Measurements from ENCODE around the gene SPNS1. TPM values are rescaled to one million over a fixed set of nuclear protein-coding genes. Genes with fewer than 3 reads are reported as not detected.

The SPNS1 gene
- total RNA-seq, 6 experiments from 2014 or later = 36.9 to 43.0 (median 39.9) TPM

- Mint-ChIP-seq H3K4me3 (no peak overlapping the region), H3K36me3 (ENCODE audit: low read depth) (peaks cover 20% of the 10 kb centered on the region), H3K27me3 (ENCODE audit: insufficient read depth) (no peaks in the 10 kb centered on the region; the same call in 1 of the 2 replicates), H3K9me3 (peaks cover 8% of the 10 kb centered on the region), H3K27ac (no peak overlapping the region), H3K4me1 (ENCODE audit: low read depth) (peaks cover 7% of the 10 kb centered on the region; the same call in 1 of the 2 replicates)
- DNase-seq = no peak
- TF ChIP-seq CTCF (IDR thresholded peaks at IDR 0.05) = no peak
Measured at GRCh38 chr16:28986046-28986445, 11.5 kb downstream of the SPNS1 start.

GRCh38 chr16:28986492-28986891, 11.9 kb downstream of the SPNS1 start:
- peaks cover 17% of the 10 kb centered on the region for H3K36me3 Mint-ChIP-seq (ENCODE audit: low read depth)
- no peak overlapping the region for H3K4me3 Mint-ChIP-seq
- H3K27ac Mint-ChIP-seq = no peak overlapping the region
- no peaks in the 10 kb centered on the region; the same call in 1 of the 2 replicates for H3K27me3 Mint-ChIP-seq (ENCODE audit: insufficient read depth)
- H3K4me1 Mint-ChIP-seq (ENCODE audit: low read depth) = peaks cover 7% of the 10 kb centered on the region; the same call in 1 of the 2 replicates
- TF ChIP-seq CTCF (IDR thresholded peaks at IDR 0.05) = no peak
- H3K9me3 Mint-ChIP-seq = peaks cover 8% of the 10 kb centered on the region
- no peak for DNase-seq

GRCh38 chr16:28987170-28987853, 12.7 kb downstream of the SPNS1 start:
- Mint-ChIP-seq H3K4me1 (ENCODE audit: low read depth) (peaks cover 7% of the 10 kb centered on the region; the same call in 1 of the 2 replicates), H3K9me3 (peaks cover 8% of the 10 kb centered on the region), H3K36me3 (ENCODE audit: low read depth) (peaks cover 10% of the 10 kb centered on the region), H3K27me3 (ENCODE audit: insufficient read depth) (peaks cover under 1% of the 10 kb centered on the region; the same call in 1 of the 2 replicates), H3K27ac (no peak overlapping the region), H3K4me3 (no peak overlapping the region)
- DNase-seq = no peak
- TF ChIP-seq CTCF (IDR thresholded peaks at IDR 0.05) = no peak

- DNase-seq = no peak
- H3K9me3 Mint-ChIP-seq = peaks cover 8% of the 10 kb centered on the region
- peaks cover 10% of the 10 kb centered on the region for H3K36me3 Mint-ChIP-seq (ENCODE audit: low read depth)
- peaks cover 7% of the 10 kb centered on the region; the same call in 1 of the 2 replicates for H3K4me1 Mint-ChIP-seq (ENCODE audit: low read depth)
- H3K4me3 Mint-ChIP-seq = no peak overlapping the region
- H3K27me3 Mint-ChIP-seq (ENCODE audit: insufficient read depth) = peaks cover 2% of the 10 kb centered on the region; the same call in 1 of the 2 replicates
- H3K27ac Mint-ChIP-seq = no peak overlapping the region
- TF ChIP-seq CTCF (IDR thresholded peaks at IDR 0.05) = no peak
Measured at GRCh38 chr16:28989363-28989762, 14.8 kb downstream of the SPNS1 start.

- Mint-ChIP-seq H3K4me1 (ENCODE audit: low read depth) (peaks cover 7% of the 10 kb centered on the region; the same call in 1 of the 2 replicates), H3K4me3 (no peak overlapping the region), H3K9me3 (peaks cover 8% of the 10 kb centered on the region), H3K27me3 (ENCODE audit: insufficient read depth) (peaks cover 2% of the 10 kb centered on the region; the same call in 1 of the 2 replicates), H3K36me3 (ENCODE audit: low read depth) (peaks cover 10% of the 10 kb centered on the region), H3K27ac (no peak overlapping the region)
- TF ChIP-seq CTCF (IDR thresholded peaks at IDR 0.05) = no peak
- no peak for DNase-seq
Measured at GRCh38 chr16:28990375-28991040, 15.9 kb downstream of the SPNS1 start.

Data from HFFc6 (cell line).